PC-3 (cell line): ENCODE measurements around the gene ZNF764. TPM values are rescaled to one million over a fixed set of nuclear protein-coding genes. Genes with fewer than 3 reads are reported as not detected.
"Not testable (repeated sequence)": the region's sequence is repeated elsewhere in the genome, so short reads cannot be mapped to it uniquely, and the experiment has no call there.

ENCODE experiments used
- ATAC-seq: fragments of 200-7000 bp; cut with Tn5 transposase; 2 replicates; pipeline ENCODE4 v1.9.1; 2020; ENCODE audit warnings: mild to moderate bottlenecking, moderate library complexity
- BruUV-seq: library from RNA; stranded (reverse); fragments of 400-500 nt; replicated peaks from 2 replicates; lab custom pipeline; 2021; lab: Mats Ljungman, UMichigan
- CTCF ChIA-PET: fragments of 300-600 bp; sonication (Branson Sonifier 250); formaldehyde crosslinking; loops from one replicate; lab custom pipeline; 2022; ENCODE audit warnings: antibody characterized with exemption; lab: Charles Lee
- POLR2A ChIA-PET: fragments of 300-600 bp; sonication (Branson Sonifier 250); formaldehyde crosslinking; loops from one replicate; lab custom pipeline; 2022; ENCODE audit warnings: antibody characterized with exemption; ENCODE audit not compliant: unreplicated experiment; lab: Charles Lee
- DNase-seq: peaks from one replicate; pipeline ENCODE4 v3.0.0-alpha.2; 2015
- H2AFZ ChIP-seq: fragments of 300-600 bp; sonication (generic); 2 replicates; pipeline ENCODE4 v1.6.0; 2016; ENCODE audit warnings: antibody characterized with exemption, low read length
- H3F3A ChIP-seq: fragments of 300-600 bp; sonication (generic); one replicate; pipeline ENCODE4 v1.6.0; 2017; ENCODE audit warnings: antibody characterized with exemption, low read length, control low read depth, mild to moderate bottlenecking; ENCODE audit not compliant: unreplicated experiment
- H3K27ac ChIP-seq: fragments of 300-600 bp; sonication (generic); 2 replicates; pipeline ENCODE4 v1.5.1; 2016; ENCODE audit warnings: mild to moderate bottlenecking, low read length
- H3K27me3 ChIP-seq: fragments of 300-600 bp; sonication (generic); 2 replicates; pipeline ENCODE4 v1.6.1; 2016; ENCODE audit warnings: low read length, mixed read lengths
- H3K36me3 ChIP-seq: fragments of 300-600 bp; sonication (generic); 2 replicates; pipeline ENCODE4 v1.6.1; 2016; ENCODE audit warnings: low read depth, mixed run types, low read length, mixed read lengths
- H3K4me1 ChIP-seq: fragments of 300-600 bp; sonication (generic); 2 replicates; pipeline ENCODE4 v1.5.1; 2016; ENCODE audit warnings: low read length; ENCODE audit not compliant: insufficient read depth
- H3K4me2 ChIP-seq: fragments of 300-600 bp; sonication (generic); 2 replicates; pipeline ENCODE4 v1.6.0; 2016; ENCODE audit warnings: low read length
- H3K4me3 ChIP-seq: fragments of 300-600 bp; sonication (generic); 2 replicates; pipeline ENCODE4 v1.5.1; 2016; ENCODE audit warnings: mild to moderate bottlenecking, low read length, mixed read lengths
- H3K79me2 ChIP-seq: fragments of 300-600 bp; sonication (generic); 2 replicates; pipeline ENCODE4 v1.6.1; 2017; ENCODE audit warnings: low read length, mixed read lengths
- H3K9ac ChIP-seq: fragments of 300-600 bp; sonication (generic); 2 replicates; pipeline ENCODE4 v1.6.0; 2016; ENCODE audit warnings: mild to moderate bottlenecking, low read length
- H3K9me2 ChIP-seq: fragments of 300-600 bp; sonication (generic); replicated peaks from 2 replicates; pipeline ENCODE4 v1.6.1; 2016; ENCODE audit warnings: mixed run types, low read length, mixed read lengths
- H3K9me3 ChIP-seq: fragments of 300-600 bp; sonication (generic); 2 replicates; pipeline ENCODE4 v1.6.1; 2016; ENCODE audit warnings: low read length, mixed read lengths
- H4K20me1 ChIP-seq: fragments of 300-600 bp; sonication (generic); 2 replicates; pipeline ENCODE4 v1.6.1; 2016; ENCODE audit warnings: low read length, mixed read lengths
- EZH2 ChIP-seq: fragments of 300-600 bp; sonication (generic); IDR thresholded peaks from one replicate; pipeline ENCODE4 v1.6.1; 2017; ENCODE audit warnings: antibody characterized with exemption, mild to moderate bottlenecking, low read length; ENCODE audit not compliant: unreplicated experiment
- EZH2phosphoT487 ChIP-seq: fragments of 300-600 bp; sonication (generic); IDR thresholded peaks from 2 replicates; pipeline ENCODE4 v1.6.1; 2018; ENCODE audit warnings: mild to moderate bottlenecking, antibody characterized with exemption, low read length, borderline replicate concordance
- intact Hi-C: fragments of 100-400 bp; cut with micrococcal nuclease; formaldehyde crosslinking; loops from 2 replicates; pipeline ENCODE4 v1.9.0; 2023
- total RNA-seq: library from RNA; depleted of rRNA; stranded (reverse); fragments of >200 nt; gene quantifications from 2 replicates; pipeline ENCODE4 v1.2.3, GENCODE V29; 2014
- TF ChIP-seq, protein P1 (sequence below): fragments of 300-600 bp; sonication (generic); conservative IDR thresholded peaks from 2 replicates; pipeline ENCODE4 v1.5.1; 2017; ENCODE audit warnings: antibody characterized with exemption, low read depth, mild to moderate bottlenecking, low read length

The ZNF764 gene
- total RNA-seq, 1 experiment from 2014 or later, result 8.1 TPM

GRCh38 chr16:30543067-30543466, 15.1 kb downstream of the ZNF764 start:
- Histone ChIP-seq H3F3A (no peaks in the 10 kb centered on the region), H3K27ac (no peak overlapping the region), H3K36me3 (no peaks in the 10 kb centered on the region), H2AFZ (no peak overlapping the region), H3K4me1 (no peaks in the 10 kb centered on the region), H4K20me1 (no peaks in the 10 kb centered on the region), H3K4me2 (no peak overlapping the region), H3K9ac (no peak overlapping the region), H3K9me2 (no peaks in the 10 kb centered on the region), H3K27me3 (no peaks in the 10 kb centered on the region), H3K4me3 (no peak overlapping the region), H3K79me2 (no peaks in the 10 kb centered on the region), H3K9me3 (no peaks in the 10 kb centered on the region)
- CTCF ChIA-PET, result no interaction called here
- POLR2A ChIA-PET, result no interaction called here
- BruUV-seq, result no TSS peak
- TF ChIP-seq EZH2phosphoT487 (no peak), EZH2 (no peak)
- TF ChIP-seq, protein P1, sequence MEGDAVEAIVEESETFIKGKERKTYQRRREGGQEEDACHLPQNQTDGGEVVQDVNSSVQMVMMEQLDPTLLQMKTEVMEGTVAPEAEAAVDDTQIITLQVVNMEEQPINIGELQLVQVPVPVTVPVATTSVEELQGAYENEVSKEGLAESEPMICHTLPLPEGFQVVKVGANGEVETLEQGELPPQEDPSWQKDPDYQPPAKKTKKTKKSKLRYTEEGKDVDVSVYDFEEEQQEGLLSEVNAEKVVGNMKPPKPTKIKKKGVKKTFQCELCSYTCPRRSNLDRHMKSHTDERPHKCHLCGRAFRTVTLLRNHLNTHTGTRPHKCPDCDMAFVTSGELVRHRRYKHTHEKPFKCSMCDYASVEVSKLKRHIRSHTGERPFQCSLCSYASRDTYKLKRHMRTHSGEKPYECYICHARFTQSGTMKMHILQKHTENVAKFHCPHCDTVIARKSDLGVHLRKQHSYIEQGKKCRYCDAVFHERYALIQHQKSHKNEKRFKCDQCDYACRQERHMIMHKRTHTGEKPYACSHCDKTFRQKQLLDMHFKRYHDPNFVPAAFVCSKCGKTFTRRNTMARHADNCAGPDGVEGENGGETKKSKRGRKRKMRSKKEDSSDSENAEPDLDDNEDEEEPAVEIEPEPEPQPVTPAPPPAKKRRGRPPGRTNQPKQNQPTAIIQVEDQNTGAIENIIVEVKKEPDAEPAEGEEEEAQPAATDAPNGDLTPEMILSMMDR, result no peak
- intact Hi-C loops, result no loop called here
- no peak for ATAC-seq
- DNase-seq, result no peak

- no peaks in the 10 kb centered on the region for H3K9me2 ChIP-seq
- intact Hi-C loops, result no loop called here
- H3K9ac ChIP-seq, result no peak overlapping the region
- peak; percentile 38; the same call in 1 of the 2 replicates for ATAC-seq
- no peak overlapping the region for H3K27ac ChIP-seq
- no peaks in the 10 kb centered on the region for H3K79me2 ChIP-seq
- ChIA-PET CTCF (no interaction called here), POLR2A (no interaction called here)
- no peak overlapping the region for H3K4me2 ChIP-seq
- H2AFZ ChIP-seq, result no peak overlapping the region
- TF ChIP-seq, protein P1, result no peak
- TF ChIP-seq EZH2phosphoT487, result no peak
- no peak for TF ChIP-seq EZH2
- H3F3A ChIP-seq, result no peaks in the 10 kb centered on the region
- BruUV-seq, result no TSS peak
- H3K27me3 ChIP-seq, result no peaks in the 10 kb centered on the region
- no peaks in the 10 kb centered on the region for H3K9me3 ChIP-seq
- H4K20me1 ChIP-seq, result no peaks in the 10 kb centered on the region
- DNase-seq, result peak; percentile 13
- no peak overlapping the region for H3K4me3 ChIP-seq
- H3K36me3 ChIP-seq, result no peaks in the 10 kb centered on the region
- H3K4me1 ChIP-seq, result no peaks in the 10 kb centered on the region
Observed at GRCh38 chr16:30541502-30542329, 16.5 kb downstream of the ZNF764 start.

DNA sequence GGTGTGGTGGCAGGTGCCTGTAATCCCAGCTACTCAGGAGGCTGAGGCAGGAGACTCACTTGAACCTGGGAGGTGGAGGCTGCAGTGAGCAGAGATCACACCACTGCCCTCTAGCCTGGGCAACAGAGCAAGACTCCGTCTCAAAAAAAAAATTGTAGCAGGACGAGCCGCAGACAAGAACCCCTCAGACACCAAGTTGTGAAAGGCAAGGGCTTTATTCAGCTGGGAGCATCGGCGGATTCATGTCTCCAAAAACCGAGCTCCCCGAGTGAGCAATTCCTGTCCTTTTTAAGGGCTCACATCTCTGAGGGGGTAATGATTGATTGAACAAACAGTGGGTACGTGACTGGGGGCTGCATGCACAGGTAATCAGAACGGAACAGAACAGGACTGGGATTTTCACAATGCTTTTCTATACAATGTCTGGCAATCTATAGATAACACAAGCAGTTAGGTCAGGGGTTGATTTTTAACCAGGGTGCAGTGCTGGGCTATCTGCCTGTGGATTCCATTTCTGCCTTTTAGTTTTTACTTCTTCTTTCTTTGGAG, 17.2 kb downstream of the ZNF764 start:
- H3K36me3 ChIP-seq, H3K9ac ChIP-seq, H3K4me3 ChIP-seq, H2AFZ ChIP-seq, H3K9me3 ChIP-seq, H3K27ac ChIP-seq, ATAC-seq, H3F3A ChIP-seq, POLR2A ChIA-PET, DNase-seq, BruUV-seq, H3K79me2 ChIP-seq, H4K20me1 ChIP-seq, CTCF ChIA-PET, H3K9me2 ChIP-seq, intact Hi-C loops, H3K4me1 ChIP-seq, H3K27me3 ChIP-seq, H3K4me2 ChIP-seq: not testable (repeated sequence)

DNA sequence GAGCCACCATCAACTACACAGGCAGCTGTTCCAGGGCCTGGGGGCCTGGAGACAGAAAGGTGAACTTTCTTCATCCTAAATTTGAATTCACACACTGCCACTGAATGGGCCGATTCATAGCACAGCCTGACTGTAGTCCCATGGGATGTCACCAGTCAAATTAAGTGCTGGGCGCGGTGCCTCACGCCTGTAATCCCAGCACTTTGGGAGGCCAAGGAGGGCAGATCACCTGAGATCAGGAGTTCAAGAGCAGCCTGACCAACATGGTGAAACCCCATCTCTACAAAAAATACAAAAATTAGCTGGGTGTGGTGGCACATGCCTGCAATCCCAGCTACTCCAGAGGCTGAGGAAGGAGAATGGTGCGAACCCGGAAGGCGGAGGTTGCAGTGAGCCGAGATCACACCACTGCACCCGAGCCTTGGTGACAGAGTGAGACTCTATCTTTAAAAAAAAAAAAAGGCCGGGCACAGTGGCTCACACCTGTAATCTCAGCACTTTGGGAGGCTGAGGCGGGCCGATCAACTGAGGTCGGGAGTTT, 18.1 kb downstream of the ZNF764 start:
- H3F3A ChIP-seq, H3K9ac ChIP-seq, H3K9me3 ChIP-seq, H3K4me1 ChIP-seq, DNase-seq, H3K4me3 ChIP-seq, intact Hi-C loops, H3K4me2 ChIP-seq, H4K20me1 ChIP-seq, H3K9me2 ChIP-seq, H3K27me3 ChIP-seq, ATAC-seq, H2AFZ ChIP-seq, CTCF ChIA-PET, BruUV-seq, H3K27ac ChIP-seq, POLR2A ChIA-PET, H3K36me3 ChIP-seq: not testable (repeated sequence)
- H3K79me2 ChIP-seq, result peaks cover 12% of the 10 kb centered on the region
